NCI-H446 (cell line): Measurements from ENCODE around the gene NSUN7.

Experiments
- DNase-seq, 2 experiments: peaks; one replicate each; lab custom pipeline; 2025; lab: John Stamatoyannopoulos, UW

The NSUN7 gene

DNA sequence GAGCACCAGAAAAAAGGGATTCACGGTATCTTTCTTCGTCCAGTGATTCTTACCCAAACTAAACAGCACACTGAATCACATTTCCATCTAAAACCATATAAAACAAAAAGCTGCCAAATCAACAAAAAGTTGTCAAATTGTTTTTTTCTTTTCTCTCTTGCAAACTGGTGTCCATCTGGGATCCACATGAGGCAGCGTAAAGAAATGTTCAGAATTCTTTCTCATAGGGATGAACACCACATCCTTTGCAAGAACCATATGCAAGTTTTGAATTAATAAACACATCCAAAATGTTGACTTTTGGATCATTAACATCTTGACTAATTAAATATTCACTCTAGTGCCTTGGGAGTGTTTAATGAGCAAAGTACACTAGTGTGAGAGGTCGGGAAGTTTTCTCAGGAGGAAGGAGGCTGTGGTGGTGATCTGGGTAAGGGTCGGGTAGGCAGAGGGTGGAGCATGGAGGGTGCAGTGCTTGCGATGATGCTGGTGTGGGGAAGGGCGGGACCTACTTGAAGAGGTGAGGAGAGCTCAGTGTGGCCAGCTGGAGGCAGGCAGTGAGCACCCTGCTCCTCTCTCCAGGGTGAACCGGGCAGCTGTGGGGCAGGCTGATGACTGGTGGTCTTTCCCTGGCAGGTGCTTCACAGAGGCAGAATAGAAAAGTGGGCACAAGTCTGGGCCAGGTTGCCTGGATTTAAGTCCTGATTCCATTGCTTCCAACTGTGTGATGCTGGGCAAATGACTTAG, 72.8 kb downstream of the NSUN7 start:
- no peak for DNase-seq

DNA sequence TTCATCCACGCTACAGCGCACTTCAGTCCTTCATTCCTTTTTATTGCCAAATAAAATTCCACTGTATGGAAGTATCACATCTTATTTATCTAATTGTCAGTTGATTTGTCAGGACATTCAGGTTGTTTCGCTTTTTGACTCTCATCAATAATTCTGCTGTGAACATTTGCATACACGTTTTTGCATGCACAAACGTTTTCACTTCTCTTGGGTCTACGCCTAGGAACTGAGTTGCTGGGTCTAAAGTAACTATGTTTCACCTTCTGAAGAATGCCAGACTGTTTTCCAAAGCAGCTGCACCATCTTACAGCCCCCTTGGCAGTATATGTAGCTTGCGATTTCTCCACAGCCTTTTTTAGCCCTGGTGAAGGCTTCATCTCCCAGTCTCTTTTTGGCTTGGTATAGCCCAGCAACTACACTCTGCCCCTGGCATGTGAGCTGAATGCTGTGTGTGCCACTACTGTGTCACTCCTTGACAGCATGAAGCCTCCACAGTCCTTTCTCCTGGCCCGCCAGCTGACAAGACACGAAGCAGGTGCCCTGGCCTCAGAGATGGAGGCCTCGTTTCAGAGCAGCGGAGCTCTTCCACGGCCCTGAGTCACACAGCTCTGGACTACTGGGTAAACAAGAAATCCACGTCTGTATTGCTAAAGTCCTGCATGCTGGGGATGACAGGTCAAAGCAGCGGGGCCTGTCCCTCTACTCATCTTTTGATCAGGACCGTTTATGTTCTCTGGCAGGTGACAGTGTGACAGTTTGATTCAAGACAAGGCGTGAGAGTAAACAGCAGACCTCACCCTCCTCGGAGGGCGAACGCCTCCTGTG, 75.5 kb downstream of the NSUN7 start:
- no peak for DNase-seq

DNA sequence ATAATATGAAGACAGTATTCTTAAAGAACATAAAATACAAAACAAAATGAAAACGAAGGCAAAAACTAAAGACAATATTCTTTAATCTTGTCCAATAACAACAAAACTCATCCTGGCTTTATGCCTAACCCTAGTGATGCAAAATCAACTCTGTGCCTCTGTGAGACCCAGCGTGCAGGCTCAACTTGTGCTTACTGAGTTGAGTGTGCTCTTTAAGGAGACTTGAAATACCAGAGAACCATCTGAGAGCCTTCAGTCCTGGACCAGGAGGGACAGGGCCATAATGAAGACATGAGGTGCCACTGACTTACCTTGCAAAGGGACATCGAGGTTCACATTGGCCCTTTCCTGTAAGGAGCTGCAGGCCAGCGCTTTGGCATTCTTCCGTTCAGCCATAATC, 77.1 kb downstream of the NSUN7 start:
- no peak for DNase-seq

DNA sequence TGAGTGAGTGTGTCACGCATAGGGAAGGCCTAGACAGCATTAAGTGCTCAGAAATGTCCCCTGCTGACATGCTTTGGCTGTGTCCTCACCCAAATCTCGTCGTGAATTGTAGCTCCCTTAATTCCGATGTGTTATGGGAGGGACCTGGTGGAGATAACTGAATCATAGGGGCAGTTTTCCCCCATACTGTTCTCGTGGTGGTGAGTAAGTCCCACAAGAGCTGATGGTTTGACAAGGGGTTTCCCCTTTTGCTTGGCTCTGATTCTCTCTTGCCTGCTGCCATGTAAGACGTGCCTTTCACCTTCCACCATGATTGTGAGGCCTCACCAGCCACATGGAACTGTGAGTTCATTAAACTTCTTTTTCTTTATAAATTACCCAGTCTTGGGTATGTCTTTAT, 78.0 kb downstream of the NSUN7 start:
- DNase-seq = no peak

DNA sequence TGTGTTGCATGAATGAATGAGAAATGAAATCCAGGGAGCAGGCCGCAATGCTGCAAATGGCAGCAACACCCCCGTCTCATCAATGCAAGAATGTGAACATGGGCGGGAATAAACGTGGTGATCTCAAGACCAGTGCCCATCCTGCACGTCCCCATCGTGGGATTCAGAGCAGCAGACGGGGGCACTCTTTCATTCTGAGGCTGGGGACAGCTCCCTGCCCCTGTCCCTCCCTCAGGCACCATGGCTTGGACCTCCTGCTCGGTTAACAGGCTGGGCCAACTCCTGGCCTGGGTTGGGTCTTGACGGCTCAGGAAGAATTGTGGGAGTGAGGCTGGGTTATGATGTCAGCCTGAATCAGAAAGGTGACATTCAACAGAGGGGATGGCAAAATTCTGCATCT, 78.9 kb downstream of the NSUN7 start:
- no peak for DNase-seq

DNA sequence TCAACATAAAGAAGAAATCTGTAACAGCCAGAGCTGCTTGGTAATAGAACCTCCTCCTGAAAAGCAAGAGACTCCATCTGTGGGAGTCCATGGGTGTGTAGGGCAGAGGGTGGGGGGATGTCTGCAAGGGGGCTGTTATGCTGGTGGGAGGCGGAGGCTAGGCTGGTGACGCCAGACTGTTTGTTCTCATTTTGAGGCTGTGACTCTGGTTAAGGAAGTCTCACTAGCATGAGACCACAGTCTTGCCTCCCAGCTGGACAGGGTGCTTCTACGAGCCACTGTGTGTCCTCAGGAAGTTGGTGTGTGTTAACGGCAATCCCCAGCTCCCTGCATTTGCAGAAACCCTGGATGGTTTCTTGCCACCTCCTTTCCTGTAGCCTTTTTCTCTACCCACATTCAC, 79.8 kb downstream of the NSUN7 start:
- DNase-seq = no peak

DNA sequence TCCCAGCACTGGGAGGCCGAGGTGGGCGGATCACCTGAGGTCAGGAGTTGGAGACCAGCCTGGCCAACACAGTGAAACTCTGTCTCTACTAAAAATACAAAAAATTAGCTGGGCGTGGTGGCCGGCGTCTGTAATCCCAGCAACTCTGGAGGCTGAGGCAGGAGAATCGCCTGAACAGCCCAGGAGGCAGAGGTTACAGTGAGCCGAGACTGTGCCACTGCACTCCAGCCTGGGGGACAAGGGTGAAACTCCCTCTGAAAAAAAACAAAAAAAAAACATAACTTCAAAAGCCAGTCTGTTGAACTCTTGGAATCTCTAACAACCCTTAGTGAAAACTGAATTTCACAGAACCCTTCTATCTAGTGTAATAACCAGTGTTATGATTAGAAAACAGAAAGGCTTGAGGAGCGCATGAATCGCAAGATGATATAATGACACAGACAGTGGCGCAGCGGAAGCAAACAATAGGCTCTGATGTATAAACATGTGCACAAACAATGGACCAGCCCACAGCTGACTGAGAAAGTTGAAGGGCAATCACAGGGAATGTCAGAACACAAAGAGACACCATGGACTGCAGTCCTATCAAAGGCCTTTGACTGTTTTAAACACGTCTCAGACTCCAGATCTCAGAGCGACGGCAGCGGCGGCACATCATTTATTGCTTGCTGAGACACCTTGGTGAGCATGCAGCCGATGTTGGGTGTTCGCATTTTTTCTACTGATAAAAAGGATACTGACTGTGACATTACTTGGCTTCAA, 81.6 kb downstream of the NSUN7 start:
- no peak for DNase-seq

DNA sequence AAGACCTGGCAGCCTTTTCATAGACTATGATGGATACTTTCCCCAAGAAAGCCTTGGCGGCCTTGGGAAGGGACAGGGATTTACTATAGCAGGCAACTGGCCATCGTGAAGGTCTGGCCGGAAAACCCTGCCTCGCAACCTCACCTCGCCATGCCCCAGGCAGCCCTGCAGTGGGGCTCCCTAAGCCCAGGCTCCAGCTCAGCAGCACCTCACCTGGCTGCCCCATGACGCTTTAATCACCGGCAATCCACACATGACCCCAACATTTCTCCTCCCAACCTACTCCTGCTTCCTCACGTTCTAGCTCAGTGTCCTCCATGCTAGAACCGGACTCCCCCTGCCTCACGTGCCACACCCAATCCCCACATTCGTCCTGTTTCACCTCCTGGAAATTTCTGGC, 82.4 kb downstream of the NSUN7 start:
- no peak for DNase-seq

DNA sequence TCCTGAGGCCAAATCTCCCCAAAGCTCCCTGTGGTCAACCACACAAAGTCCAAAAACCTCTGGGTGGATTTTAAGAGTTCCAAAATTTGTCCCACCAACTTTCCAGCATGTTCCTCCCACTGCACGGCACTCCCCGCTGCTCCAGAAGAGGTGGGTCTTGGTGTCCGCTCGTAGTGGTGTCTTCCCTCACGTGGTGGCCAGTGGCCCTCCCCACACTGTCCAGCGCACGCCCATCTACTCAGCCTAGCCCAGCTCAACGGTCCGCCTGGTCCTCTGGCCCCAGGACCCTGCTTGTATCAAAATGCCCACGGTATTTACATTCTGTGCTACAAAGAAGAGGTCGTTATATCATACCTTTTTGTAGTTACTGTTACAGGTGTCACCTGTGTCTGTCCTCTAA, 83.5 kb downstream of the NSUN7 start:
- DNase-seq = no peak

DNA sequence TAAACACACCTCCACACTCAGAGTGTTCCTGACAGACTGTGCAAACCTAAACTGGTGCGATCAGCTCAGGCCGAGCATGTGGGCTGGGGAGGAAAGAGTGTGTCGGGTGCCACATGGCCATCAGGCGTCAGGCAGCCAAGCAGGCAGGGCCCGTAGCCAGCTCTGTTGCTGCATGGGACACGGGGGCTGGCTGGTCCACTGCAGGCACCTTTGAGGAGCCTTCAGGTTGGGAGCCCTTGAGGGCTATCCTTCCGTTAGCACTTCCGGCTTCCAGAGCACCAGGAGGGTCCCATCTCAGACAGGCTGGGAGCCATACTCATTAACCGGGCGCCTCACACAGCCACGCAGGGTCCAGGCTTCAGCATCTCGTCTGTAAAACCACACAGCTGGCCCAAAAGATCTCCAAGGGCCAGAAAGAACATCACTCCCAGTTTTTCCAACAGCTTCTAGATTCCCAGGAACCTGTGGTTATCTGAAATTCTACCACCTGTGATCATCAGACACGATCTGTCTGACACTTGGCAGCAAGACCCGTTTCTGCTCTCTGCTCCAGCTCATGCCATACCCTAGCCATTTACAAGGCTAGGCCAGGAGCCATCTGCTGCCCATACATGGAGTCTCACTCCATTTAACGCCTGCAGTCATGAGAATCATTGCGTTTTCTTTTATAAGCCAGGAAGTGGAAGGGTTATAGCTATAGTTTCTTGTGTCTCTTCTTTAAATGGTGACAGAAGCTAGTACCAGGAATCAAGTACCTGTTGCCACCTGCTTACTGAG, 87.5 kb downstream of the NSUN7 start:
- DNase-seq = peak in 1 of 2 experiments; percentile 2

DNA sequence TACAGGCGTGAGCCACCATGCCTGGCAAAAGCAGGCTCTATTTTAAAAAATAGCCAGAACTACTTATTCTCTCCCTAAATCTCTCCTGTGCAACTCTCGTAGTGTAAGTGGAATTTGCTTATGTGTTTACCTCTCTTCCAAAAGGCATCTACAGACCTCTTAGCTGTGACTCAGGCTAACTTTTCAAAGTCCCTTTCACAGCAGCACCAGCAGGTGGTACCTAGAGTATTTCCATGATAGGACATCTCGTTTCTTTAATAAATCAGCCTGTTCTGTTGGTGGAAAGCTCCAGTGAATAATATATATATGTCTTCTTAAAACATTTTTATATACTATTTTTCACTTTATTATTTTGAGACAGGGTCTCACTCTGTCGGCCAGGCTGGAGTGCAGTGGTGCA, 89.0 kb downstream of the NSUN7 start:
- no peak for DNase-seq

DNA sequence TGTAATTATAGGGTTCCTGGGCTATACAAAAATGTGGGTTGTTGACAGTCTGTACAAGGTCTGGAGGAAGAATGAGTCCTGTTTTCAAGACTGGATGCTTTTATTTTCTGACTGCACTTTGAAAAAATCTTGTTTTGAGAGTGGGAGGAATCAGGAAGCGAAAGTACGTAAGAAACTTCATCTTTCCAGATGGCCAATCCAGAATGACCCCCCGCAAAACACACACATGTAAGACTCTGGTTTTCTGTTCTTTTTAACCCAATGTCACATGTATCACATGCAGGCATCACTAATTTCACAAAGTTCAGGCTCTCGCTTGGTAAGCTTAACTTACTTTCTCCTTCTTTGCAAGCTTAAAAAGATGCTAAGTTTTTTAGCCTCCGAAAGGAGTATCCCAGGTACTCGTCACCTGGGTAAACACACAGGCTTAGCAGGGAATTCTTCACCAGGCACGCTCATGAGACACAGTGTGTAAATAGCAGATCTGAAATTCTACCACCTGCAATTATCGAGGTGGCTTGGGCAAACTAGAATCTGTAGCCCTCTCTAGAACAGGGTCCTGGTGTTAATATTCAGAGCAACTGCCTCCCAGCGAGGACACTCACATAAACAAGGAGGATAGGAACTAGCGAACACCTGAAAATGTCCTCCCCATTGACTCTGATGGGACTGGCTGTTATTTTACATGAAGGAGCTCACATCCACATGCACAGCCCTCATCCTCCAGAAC, 90.7 kb downstream of the NSUN7 start:
- DNase-seq = no peak

DNA sequence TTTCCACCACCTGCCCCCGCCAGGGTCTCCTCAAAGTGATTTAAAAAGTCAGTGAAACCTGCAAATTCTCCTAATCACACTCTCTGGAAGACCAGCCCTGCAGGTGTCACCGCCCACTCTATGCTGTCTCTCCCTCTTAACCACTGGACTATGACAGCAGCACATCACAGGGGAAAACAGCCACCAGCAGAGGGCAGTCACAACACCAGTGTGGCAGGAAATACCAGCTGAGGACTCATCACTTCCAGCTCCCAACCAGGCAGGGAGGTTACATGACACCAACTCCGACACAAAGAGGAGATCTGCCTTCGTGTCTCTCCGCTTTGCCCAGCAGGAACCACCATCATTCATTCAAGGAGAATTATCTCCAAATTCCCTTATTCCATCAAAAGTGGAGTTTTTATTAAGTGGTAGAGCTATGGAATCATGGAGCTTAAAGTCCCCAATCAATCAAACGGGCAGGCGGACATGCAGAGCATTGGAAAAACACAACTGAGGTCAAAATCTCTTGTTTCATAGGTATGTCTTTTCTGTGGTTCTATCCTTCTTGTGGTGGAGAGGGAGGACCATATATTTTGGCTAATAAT, 91.3 kb downstream of the NSUN7 start:
- peak; percentile 3 to 26 for DNase-seq

DNA sequence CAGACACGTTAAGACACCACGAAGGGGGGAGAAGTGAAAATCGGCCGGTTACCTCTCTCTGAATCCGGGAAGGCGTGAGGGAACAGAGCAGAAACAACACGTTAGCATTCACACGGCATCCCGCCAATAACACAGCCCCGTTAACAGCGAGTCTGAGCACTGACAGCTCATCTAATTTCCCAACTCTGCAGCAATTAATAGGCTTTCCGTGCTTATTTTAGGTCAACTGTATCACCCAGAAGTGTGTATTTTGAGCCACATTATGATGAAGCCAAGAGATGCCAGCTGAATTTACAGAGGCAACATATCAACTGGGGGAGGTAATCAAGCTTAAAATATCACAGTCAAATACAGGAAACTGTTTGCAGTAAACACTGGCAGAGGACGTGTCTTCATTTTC, 92.6 kb downstream of the NSUN7 start:
- DNase-seq = no peak

DNA sequence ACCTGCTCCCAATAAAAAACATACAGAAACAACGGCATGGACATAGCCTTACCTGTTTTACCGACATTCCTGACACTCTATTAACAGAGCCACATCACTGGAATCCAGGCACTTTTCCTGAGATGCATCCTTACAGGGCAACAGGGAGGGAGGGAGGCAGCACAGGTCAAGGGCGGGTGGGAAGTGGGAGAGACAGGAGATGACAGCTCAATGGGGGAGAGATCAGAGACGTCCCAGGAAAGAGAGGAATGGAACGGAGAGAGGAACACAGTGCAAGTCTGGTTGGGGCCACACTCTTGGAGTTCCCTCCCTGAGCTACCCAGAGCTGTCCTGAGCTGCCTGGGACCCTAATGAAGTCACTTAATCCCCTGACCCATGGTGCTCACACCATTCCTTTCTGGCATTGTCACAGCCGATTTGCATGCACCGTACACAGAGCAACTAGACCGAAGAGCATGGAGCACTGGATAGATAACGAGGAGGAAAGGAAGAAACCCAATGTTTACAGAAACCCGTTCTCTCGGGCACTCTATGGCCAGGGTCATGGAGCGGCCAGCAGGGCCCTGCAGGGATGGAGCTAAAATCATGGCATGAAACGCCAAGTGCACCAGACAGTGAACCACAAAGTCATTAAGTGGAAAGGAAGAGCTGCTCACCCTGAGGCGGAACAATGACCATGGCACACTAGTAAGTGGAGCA, 93.1 kb downstream of the NSUN7 start:
- no peak for DNase-seq

DNA sequence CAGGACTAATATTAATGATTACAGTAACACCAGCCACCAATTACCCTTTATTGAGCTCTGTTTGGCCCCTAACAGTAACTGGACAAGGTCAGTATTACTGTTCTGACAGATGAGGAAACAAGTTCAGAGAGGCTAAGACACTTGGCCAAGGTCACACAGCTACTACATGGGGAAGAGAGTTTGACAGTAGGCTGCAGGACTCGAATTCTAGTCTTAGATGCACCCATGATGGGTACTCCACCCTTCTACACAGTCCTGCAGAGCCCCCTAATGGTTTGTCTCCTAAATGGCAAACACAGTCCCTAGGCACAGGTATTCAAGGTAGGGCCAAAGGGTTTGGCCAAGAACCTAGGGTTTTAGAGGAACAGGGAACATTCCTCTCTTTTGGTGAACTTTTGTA, 93.9 kb downstream of the NSUN7 start:
- DNase-seq = no peak

DNA sequence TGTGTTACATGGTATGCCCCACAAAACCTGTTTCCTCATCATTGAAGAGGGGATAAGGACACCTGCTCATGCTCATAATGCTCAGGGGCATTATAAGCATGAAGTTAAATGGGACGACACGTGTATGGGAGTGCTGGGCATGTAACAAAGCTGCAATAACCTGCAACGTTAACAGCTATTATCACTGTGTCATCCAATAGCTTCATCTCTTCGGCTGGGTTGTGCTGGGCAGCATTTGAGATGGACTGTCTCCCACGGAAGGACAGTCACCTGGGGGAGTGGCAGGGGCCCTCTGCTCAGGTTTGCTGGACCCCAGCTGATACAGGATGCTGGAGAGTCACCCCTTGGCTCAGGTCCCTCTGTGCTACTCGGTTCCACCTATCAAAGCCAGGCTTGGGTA, 94.5 kb downstream of the NSUN7 start:
- no peak for DNase-seq

DNA sequence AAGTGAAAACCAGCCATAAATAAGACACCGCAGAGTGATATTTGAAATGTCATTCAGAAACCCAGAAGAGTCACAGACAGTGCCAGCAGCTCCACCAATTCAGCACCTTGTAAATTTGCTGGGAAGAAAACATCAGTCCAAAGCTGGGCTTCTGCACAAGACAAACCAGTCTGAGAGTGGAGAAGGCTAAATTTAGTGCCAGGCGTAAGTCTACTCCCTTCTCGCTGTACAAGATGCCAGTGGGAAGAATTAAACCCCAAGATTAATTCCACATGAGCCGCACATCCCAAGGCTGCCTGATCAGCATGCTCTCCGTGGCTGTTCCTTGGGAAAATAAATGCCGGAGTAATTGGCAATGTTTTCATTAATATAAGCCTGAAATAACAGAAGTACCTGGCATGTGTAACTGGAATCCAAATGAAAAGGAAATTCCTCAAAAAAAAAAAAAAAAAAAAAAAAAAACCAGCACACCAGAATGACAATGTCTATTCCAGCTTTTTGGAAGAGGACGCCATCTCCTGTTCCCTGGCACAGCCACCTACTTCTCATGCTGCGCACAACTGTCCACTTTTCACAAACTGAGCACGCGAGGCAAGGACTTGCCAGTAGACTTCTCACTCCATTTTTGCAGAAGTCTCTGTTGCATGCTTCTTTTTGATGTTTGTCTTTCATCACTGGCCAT, 95.5 kb downstream of the NSUN7 start:
- no peak for DNase-seq

DNA sequence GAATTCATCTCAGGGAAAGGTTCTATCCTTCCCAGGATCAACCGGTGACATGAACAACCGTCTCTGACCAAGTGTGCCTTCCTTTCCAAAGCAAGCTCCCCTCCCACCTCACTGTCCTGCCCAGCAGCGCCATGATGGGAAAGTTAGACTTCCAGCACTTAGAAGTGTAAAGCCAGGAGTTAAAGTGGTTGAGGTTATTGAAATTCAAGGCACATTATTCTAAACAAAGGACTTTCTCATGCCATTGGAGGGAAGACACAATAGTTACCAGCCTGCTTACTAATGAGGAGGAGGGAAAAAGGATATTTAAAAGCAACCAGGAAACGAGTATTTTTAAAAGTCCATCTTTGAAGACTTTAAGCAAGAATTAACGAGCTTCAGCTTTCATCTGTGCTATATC, 96.8 kb downstream of the NSUN7 start:
- no peak for DNase-seq

DNA sequence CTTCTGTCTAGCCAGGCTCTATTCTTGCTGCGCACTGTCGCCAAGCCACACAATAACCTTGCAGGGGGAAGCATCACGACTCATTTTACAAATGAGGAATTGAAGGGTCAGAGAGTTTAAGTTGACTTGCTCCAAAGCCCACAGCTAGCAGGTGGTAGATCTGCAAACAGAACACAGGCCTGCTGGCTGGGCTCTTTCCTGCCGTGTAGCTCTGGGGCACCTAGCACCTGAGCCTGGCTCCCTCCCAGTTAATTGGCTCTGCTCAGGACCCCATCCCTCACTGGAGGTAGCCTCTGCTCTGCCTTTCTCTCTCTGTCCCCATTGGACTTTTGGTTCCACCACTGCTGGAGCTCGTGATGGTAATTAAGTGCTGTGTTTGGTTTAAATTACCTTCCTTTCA, 98.5 kb downstream of the NSUN7 start:
- no peak for DNase-seq
